H1 (cell line): ENCODE data around the gene DUSP9. TPM values are rescaled to one million over a fixed set of nuclear protein-coding genes. Genes with fewer than 3 reads are reported as not detected.

ENCODE experiments used
- BRCA1 ChIP-seq: IDR thresholded peaks from 2 replicates; pipeline ENCODE4 v1.6.1; 2012; ENCODE audit warnings: low read depth, low read length, improper control_type of control experiment
- CEBPB ChIP-seq: IDR thresholded peaks from 2 replicates; pipeline ENCODE4 v1.6.1; 2012; ENCODE audit warnings: low read depth, low read length
- CHD1 ChIP-seq: IDR thresholded peaks from 2 replicates; pipeline ENCODE4 v1.6.1; 2012; ENCODE audit warnings: low read depth, low read length, improper control_type of control experiment
- CTBP2 ChIP-seq: IDR thresholded peaks from 2 replicates; pipeline ENCODE4 v1.7.0; 2011; ENCODE audit warnings: borderline replicate concordance, mild to moderate bottlenecking, moderate library complexity, mixed read lengths, low read length; ENCODE audit not compliant: insufficient read depth, insufficient read length
- EGR1 ChIP-seq: IDR thresholded peaks from 2 replicates; pipeline ENCODE4 v1.6.1; 2011; ENCODE audit warnings: low read depth, low read length, borderline replicate concordance
- RFX5 ChIP-seq: IDR thresholded peaks from 2 replicates; pipeline ENCODE4 v1.6.1; 2011; ENCODE audit warnings: low read depth, low read length, improper control_type of control experiment, borderline replicate concordance
- RXRA ChIP-seq: IDR thresholded peaks from 2 replicates; pipeline ENCODE4 v1.6.1; 2011; ENCODE audit warnings: low read depth, mild to moderate bottlenecking, low read length, moderate library complexity; ENCODE audit not compliant: insufficient read depth
- polyA plus RNA-seq, 7 experiments: library from polyadenylated mRNA; depleted of rRNA in 3 of 7; stranded (reverse) in 5 of 7; unstranded in 2 of 7; fragments of >200 nt in 5 of 7; fragments of 200-250 nt in 2 of 7; gene quantifications; 1 replicate in 5 of 7; 2 replicates in 1 of 7; 4 replicates in 1 of 7; pipeline versions ENCODE4 v1.2.1 to v1.2.3, GENCODE V29; 2011 to 2013; ENCODE audit warnings: missing spikeins in 2 of 7, mixed read lengths in 2 of 7
- total RNA-seq: library from RNA; stranded (reverse); fragmentation: NEBNext Ultra II Directional; extraction: Animal tissue kit (Norgen Biotek cat#: 25700); gene quantifications from 2 replicates; pipeline ENCODE4 v1.2.1, GENCODE V29; 2021
- TF ChIP-seq, protein P1 (sequence below): fragments of 300-600 bp; sonication (generic); IDR thresholded peaks from 2 replicates; pipeline ENCODE4 v1.7.1; 2012; ENCODE audit warnings: low read length, moderate library complexity, mild to moderate bottlenecking, inconsistent platforms; ENCODE audit not compliant: insufficient replicate concordance
- TF ChIP-seq, protein P2 (sequence below): IDR thresholded peaks from 2 replicates; pipeline ENCODE4 v1.6.1; 2011; ENCODE audit warnings: low read depth, mild to moderate bottlenecking, low read length; ENCODE audit not compliant: insufficient read depth

DUSP9 gene
- total and polyA plus RNA-seq, 2 of the 8 experiments (the other 6 are each of a cell fraction or from before 2014, with no cell fraction given): 0.80 to 1.1 TPM

DNA sequence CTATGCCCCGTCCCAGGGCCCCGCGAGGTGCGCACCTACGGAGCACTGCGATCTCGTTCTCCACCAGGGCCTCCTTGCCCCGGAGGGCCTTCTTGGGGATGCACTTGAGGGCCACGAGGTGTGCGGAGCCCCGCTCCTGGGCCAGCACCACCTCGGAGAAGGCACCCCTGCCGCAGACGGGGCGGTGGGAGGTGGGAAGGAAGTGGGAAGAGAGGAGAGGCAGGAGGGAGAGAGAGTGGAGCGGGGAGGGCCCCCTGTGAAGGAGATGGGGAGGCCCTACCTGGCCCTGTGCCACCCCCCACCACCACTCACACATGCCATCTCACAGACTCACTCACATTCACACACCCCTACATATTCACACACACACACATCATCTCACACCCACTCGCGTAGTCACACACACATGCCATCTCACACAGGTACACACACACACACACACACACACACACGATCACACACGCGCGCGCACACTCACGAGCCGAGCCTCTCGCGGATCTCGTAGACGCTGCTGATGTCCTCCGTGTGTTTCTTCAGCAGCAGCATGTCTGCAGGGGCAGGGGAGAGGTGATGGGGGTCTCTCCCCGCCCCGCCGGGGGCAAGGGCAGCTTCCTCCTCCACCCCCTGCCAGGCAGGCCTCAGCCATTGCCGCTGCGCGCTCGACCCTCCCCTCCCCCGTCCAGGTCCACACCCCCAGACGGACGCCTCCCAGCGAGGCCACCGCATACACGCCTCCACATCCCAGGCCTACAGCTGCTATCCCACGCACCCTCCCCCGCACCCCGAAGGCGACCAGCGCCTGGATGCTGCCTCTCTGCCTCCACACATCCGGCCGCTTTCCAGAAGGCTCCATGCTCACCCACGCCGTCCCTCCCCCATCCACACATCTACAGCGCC is 25.8 kb downstream of the DUSP9 start (continued):
- TF ChIP-seq, protein P1, sequence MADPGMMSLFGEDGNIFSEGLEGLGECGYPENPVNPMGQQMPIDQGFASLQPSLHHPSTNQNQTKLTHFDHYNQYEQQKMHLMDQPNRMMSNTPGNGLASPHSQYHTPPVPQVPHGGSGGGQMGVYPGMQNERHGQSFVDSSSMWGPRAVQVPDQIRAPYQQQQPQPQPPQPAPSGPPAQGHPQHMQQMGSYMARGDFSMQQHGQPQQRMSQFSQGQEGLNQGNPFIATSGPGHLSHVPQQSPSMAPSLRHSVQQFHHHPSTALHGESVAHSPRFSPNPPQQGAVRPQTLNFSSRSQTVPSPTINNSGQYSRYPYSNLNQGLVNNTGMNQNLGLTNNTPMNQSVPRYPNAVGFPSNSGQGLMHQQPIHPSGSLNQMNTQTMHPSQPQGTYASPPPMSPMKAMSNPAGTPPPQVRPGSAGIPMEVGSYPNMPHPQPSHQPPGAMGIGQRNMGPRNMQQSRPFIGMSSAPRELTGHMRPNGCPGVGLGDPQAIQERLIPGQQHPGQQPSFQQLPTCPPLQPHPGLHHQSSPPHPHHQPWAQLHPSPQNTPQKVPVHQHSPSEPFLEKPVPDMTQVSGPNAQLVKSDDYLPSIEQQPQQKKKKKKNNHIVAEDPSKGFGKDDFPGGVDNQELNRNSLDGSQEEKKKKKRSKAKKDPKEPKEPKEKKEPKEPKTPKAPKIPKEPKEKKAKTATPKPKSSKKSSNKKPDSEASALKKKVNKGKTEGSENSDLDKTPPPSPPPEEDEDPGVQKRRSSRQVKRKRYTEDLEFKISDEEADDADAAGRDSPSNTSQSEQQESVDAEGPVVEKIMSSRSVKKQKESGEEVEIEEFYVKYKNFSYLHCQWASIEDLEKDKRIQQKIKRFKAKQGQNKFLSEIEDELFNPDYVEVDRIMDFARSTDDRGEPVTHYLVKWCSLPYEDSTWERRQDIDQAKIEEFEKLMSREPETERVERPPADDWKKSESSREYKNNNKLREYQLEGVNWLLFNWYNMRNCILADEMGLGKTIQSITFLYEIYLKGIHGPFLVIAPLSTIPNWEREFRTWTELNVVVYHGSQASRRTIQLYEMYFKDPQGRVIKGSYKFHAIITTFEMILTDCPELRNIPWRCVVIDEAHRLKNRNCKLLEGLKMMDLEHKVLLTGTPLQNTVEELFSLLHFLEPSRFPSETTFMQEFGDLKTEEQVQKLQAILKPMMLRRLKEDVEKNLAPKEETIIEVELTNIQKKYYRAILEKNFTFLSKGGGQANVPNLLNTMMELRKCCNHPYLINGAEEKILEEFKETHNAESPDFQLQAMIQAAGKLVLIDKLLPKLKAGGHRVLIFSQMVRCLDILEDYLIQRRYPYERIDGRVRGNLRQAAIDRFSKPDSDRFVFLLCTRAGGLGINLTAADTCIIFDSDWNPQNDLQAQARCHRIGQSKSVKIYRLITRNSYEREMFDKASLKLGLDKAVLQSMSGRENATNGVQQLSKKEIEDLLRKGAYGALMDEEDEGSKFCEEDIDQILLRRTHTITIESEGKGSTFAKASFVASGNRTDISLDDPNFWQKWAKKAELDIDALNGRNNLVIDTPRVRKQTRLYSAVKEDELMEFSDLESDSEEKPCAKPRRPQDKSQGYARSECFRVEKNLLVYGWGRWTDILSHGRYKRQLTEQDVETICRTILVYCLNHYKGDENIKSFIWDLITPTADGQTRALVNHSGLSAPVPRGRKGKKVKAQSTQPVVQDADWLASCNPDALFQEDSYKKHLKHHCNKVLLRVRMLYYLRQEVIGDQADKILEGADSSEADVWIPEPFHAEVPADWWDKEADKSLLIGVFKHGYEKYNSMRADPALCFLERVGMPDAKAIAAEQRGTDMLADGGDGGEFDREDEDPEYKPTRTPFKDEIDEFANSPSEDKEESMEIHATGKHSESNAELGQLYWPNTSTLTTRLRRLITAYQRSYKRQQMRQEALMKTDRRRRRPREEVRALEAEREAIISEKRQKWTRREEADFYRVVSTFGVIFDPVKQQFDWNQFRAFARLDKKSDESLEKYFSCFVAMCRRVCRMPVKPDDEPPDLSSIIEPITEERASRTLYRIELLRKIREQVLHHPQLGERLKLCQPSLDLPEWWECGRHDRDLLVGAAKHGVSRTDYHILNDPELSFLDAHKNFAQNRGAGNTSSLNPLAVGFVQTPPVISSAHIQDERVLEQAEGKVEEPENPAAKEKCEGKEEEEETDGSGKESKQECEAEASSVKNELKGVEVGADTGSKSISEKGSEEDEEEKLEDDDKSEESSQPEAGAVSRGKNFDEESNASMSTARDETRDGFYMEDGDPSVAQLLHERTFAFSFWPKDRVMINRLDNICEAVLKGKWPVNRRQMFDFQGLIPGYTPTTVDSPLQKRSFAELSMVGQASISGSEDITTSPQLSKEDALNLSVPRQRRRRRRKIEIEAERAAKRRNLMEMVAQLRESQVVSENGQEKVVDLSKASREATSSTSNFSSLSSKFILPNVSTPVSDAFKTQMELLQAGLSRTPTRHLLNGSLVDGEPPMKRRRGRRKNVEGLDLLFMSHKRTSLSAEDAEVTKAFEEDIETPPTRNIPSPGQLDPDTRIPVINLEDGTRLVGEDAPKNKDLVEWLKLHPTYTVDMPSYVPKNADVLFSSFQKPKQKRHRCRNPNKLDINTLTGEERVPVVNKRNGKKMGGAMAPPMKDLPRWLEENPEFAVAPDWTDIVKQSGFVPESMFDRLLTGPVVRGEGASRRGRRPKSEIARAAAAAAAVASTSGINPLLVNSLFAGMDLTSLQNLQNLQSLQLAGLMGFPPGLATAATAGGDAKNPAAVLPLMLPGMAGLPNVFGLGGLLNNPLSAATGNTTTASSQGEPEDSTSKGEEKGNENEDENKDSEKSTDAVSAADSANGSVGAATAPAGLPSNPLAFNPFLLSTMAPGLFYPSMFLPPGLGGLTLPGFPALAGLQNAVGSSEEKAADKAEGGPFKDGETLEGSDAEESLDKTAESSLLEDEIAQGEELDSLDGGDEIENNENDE: no peak
- TF ChIP-seq, protein P2, sequence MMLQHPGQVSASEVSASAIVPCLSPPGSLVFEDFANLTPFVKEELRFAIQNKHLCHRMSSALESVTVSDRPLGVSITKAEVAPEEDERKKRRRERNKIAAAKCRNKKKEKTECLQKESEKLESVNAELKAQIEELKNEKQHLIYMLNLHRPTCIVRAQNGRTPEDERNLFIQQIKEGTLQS: no peak
- TF ChIP-seq RXRA (no peak), BRCA1 (no peak), CEBPB (no peak), EGR1 (no peak), RFX5 (no peak), CTBP2 (no peak), CHD1 (no peak)
